Activated CD8-positive, alpha-beta memory T cell treated with anti-CD3 and anti-CD28 coated beads, Interleukin-2, amount 50 U/mL, for 24 hours (primary cell): Measurements from ENCODE around the gene GCSAM.

Experiments
- DNase-seq: peaks from one replicate; pipeline ENCODE4 v3.0.0-alpha.2; 2020; ENCODE audit errors: extremely low read depth

Gene GCSAM

DNA sequence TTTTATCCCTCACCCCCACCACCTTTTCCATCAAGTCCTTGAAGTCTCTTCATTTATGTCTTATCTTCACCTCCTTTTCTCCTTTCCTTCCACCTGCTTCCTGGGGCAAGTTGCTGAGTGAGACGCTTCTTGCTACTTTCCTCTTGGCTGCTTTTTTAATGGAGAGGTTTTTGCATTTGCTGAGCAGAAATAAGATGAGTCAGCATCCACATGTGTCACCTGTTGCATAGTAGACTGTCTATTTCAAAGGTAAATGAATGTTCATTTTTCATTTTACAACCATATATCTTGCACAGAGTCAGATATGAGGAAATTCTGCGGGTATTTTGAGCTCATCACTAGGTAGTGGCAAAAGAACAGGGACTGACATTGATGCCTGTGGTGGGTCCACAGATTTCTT is 28.3 kb downstream of the GCSAM start:
- DNase-seq, result no peak

GRCh38 chr3:112101916-112102315 is 31.1 kb downstream of the GCSAM start:
- DNase-seq, result no peak

DNA sequence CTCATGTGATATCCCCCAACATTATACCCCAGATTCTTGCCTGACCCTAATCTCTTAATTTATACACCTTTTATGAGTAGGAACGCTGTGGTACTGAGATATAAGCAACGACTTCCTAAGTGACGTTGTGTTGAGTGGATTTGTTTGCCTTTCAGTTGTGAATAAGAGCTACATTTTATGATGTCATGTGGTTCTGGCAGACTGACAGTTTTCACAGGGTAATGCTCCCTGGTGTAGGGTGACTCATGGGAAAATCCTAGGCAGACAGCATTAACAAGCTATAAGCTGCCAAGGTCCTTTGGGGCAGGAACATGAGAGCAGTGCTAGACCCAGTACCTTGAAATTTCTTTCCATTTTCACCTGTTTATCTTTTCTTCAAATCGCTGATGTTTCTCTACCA is 35.7 kb downstream of the GCSAM start:
- DNase-seq, result no peak

DNA sequence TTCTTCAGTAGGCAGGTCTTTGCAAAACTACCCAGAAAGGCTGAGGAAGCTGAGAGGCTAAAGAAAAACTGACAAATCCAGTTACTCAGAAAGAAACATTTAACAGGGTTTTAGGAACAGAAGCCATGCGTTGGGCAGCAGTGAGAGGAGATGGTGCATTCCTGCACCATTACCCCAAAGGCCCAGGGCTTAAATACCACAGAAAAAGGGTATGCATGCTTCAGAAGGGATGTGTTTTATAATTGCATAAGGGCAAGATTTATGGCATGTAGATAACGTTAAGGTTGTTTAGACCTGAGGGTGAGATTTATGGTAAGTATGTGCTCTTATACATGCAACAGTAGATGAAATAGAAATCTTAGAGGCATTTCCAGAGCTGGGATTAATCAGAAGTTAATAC is 36.9 kb downstream of the GCSAM start:
- no peak for DNase-seq

GRCh38 chr3:112095731-112096130 is 37.3 kb downstream of the GCSAM start:
- DNase-seq, result no peak

- no peak for DNase-seq
Measured at GRCh38 chr3:112093180-112093522, 39.9 kb downstream of the GCSAM start.

DNA sequence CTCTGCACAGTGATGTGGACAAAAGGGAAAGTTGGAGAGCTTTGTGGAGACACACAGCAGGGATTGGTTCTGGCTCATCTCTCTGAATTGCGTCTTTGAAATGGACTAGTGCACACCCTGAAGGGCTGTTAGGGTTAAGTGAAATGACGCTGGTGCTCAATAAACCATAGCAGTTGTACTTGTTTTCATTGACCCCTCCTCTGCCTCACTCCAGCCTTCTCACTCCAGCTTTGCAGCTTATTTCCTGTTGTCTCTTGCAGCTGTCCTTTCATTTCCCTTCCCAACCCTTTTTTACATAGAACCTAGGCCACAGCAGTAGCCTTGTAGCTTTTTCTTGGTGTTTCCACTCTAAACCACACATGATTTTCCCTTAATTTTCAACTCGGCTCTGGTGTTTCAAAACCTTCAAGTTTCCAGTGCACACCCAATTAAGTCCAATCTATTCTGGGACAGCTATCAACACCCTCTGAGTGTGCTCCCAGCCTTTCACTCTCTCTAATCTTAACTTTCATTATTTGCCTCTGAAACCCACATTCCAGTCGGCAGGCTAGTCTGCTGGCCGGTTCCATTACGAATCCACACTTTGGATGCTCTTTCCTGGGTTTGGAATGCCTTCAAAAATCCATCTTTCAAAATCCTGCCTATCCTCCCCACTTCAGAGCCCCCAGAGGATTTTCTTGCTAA is 40.4 kb downstream of the GCSAM start:
- DNase-seq, result no peak

- DNase-seq, result no peak
Measured at GRCh38 chr3:112090887-112091586, 42.0 kb downstream of the GCSAM start.

GRCh38 chr3:112089956-112090886 is 42.8 kb downstream of the GCSAM start:
- DNase-seq, result no peak

DNA sequence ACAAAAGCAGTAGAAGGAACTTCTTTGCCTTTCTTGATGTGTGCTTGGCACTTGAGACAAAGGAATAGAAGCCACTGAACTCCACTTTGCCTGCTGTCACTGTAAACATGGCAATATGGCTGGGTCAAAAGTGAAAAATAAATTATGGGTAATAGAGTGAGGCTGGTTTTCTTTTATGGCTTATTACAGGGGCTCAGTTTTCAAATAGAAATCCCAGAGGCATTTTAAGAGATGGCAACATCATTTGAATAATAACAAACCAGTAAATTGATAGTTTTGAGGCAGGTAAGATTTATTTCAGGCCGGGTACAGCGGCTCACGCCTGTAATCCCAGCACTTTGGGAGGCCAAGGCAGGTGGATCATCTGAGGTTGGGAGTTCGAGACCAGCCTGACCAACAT is 44.1 kb downstream of the GCSAM start:
- DNase-seq, result no peak

GRCh38 chr3:112087746-112088145 is 45.3 kb downstream of the GCSAM start:
- DNase-seq, result no peak

DNA sequence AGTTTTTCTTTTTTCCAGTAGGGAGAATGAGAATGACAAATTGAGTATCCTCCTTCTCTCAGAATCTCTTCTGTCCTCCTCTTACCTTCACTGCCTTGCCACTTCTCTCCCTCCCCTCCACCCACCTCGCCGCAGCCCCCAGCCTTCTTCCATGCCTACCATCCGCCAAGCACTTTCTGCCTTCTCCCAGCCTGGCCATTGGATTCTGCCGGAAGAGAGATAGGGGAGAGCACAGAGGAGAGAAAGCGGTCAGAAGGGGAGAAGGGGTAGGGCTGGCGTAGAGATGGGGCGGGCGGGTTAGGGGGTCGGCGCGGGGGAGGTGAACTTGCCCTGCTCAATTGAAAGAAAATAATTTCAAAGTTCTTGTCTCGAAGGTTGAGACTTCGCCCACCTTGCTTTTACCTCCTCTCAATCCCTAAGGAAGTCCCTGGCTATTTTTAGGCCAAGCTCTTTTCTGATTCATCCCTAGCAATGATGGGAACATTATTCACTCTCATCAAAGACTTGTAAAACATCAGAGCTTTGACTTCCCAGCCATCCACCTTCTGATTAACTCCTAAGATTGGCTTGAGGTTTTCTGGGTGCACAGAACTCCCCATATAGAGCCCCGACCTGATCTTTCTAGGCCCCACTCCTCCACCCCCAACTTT is 46.0 kb downstream of the GCSAM start:
- DNase-seq, result no peak

GRCh38 chr3:112086076-112086854 is 46.8 kb downstream of the GCSAM start, which contains the start of gene C3orf52:
C3orf52 (plus strand) TSS chr3:112086389; CDS start chr3:112086408, 19 bp downstream.
- no peak for DNase-seq

DNA sequence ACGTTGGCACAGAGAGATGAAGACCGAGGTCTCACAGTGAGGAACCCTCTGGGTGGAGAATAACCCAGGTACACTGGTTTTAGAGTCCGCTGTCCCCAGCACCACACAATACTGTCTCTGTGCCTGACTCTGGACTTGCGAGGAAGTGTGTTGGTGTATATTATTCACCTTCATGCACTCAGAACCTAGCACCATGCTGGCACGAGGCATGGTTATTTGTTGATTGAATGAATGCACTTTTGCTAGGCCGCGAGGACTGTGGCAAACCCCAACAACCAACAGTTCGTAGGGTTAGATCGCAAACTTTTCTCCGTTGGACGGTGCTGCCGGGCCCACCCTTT is 47.3 kb downstream of the GCSAM start:
- DNase-seq, result no peak

GRCh38 chr3:112084980-112085705 is 47.9 kb downstream of the GCSAM start:
- DNase-seq, result no peak

DNA sequence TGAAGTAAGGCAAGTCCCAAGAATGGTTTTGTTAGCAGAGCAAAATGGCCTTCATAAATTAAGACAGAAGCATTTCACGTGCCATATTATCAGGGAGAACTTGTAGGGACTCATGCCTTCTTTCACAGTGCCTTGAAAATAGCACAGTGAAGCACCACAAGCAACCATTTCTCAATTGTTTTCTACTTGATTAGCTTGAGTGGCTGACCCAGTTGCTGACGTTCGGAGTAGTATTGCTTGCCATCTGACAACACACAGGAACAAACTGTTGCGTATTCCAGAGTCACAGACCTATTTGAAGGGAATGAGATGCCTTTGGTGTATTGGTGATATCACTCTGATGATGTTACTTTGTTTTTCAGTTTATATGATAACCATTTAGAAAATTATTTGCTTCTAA is 49.8 kb downstream of the GCSAM start:
- DNase-seq, result no peak

DNA sequence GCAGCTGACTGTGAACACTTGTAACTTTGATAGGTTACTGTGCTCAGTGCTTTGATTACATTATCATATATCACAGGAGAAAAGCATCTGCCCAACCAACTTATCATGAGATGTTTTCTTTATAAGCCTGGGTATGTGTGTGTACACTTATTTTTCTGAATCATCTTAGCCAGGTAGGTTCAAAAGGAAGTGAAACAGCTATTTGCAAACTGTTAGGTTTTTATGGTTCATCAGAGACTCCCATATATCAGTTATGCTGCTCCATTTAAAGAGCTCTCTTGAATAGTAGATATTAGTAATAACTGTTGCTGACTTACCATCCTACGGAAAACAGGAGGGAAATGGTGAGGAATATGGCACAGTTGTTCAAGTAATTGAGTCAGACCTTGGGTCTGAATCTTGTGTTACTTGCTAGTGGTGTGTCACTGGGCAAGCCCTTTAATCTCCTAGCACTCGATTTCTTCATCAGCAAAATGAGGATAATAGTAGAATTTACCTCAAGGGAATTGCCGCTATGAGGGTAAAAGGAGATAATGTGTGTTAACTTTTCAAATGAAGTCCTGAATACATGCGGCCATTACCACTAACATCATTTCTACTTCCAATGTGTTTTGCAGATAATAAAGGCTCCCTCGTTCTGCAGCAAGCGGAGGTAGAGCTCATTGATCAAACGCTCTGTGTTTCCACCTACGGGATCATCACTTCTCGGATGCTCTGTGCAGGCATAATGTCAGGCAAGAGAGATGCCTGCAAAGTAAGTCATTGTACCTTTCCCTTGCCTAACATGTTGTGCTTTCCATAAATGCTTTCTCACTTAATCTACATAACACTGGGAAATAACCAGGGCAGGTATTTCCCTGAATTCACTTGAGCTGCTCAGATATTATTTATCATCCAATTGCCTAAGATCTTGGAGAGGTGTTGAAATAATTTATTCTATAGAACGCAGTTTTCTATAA is 54.6 kb downstream of the GCSAM start:
- DNase-seq, result no peak

DNA sequence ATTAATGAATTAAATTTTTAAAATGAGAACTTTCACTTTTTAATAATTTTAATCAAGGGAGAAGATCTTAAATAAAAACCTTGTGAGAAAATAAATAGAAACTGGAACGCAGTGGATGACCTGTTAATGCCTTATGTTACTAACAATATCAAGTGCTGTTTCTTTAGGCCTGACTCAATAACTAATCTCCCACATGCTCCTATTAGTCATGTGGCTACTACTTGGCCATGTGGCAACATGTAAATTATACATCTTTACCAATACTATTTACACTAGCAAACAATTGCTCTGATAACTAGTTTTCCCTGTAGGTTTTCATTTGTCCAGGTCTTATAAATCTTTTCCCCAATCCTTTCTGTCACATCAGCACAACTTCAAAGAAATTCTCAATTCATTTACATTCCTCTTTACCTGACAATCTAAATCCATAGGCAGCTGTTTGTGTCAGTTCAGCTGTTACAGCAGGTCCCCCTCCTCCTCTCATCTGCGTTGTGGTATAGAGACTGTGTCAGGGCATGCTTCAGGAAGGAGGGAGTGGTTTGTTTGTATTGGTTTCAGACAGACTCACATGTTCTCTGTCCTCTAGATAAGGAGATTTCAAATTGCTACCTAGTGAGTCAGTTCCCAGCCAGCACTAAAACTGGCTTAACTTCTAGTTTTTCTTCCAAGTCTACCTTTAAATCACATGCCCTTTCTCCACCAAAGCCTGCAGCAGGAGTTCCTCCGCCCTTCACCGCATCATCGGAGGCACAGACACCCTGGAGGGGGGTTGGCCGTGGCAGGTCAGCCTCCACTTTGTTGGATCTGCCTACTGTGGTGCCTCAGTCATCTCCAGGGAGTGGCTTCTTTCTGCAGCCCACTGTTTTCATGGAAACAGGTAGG is 58.2 kb downstream of the GCSAM start:
- DNase-seq, result no peak

DNA sequence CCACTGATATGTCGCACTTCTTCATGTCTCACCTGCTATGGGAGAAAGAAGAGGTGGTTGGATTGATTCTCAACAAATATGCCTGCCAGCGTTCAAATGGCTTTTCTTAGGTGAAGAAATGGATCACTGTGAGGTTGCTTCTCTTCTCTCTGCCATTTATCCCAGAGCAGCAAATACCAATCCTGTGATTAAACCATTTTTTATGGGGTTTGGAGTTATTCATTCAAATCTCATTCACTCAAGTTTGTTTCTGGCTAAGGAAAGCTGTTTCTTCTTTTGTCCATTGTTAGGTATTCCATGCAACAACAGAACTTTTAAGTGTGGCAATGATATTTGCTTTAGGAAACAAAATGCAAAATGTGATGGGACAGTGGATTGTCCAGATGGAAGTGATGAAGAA is 59.0 kb downstream of the GCSAM start:
- DNase-seq, result no peak
